ENCODE measurements around the gene SNX25. TPM values are rescaled to one million over a fixed set of nuclear protein-coding genes. Genes with fewer than 3 reads are reported as not detected.

Gene SNX25
- total and polyA plus RNA-seq, 3 donors from 2014 or later, result 20.2 to 50.5 (median 45.0) TPM

GRCh38 chr4:185270037-185270436 lies 60.6 kb downstream of the SNX25 start:
- 89 to 95% methylated on average over 5 of the region's 5 CpGs for WGBS, 2 donors
- no peak for DNase-seq
- TF ChIP-seq CTCF (IDR thresholded peaks at IDR 0.05) (no peak), POLR2A (IDR thresholded peaks at IDR 0.05) (no peak)
- H3K27me3 ChIP-seq, result no peaks in the 10 kb centered on the region
- intact Hi-C loops (cut with DNase I; ENCODE audit: low total_unique reads), result no loop called here
- H3K4me3 ChIP-seq, result no peak overlapping the region
- no peaks in the 10 kb centered on the region for H3K4me1 ChIP-seq
- no peaks in the 10 kb centered on the region for H3K9me3 ChIP-seq
- no peak overlapping the region for H3K27ac ChIP-seq
- H3K36me3 ChIP-seq (ENCODE audit: low read depth, missing control alignments), result no peaks in the 10 kb centered on the region

- H3K4me1 ChIP-seq, result no peaks in the 10 kb centered on the region
- no peaks in the 10 kb centered on the region for H3K36me3 ChIP-seq (ENCODE audit: low read depth, missing control alignments)
- H3K9me3 ChIP-seq, result no peaks in the 10 kb centered on the region
- intact Hi-C loops (cut with DNase I; ENCODE audit: low total_unique reads), result no loop called here
- WGBS, 2 donors, result 89 to 99% methylated on average over 6 of the region's 6 CpGs
- DNase-seq, result no peak
- no peak overlapping the region for H3K4me3 ChIP-seq
- H3K27ac ChIP-seq, result no peak overlapping the region
- H3K27me3 ChIP-seq, result no peaks in the 10 kb centered on the region
- TF ChIP-seq CTCF (IDR thresholded peaks at IDR 0.05) (no peak), POLR2A (IDR thresholded peaks at IDR 0.05) (no peak)
Measured at GRCh38 chr4:185270885-185271284, 61.5 kb downstream of the SNX25 start.

- no peak overlapping the region for H3K27ac ChIP-seq
- intact Hi-C loops (cut with DNase I; ENCODE audit: low total_unique reads), result no loop called here
- no peaks in the 10 kb centered on the region for H3K36me3 ChIP-seq (ENCODE audit: low read depth, missing control alignments)
- TF ChIP-seq CTCF (IDR thresholded peaks at IDR 0.05), result no peak
- no peak for TF ChIP-seq POLR2A (IDR thresholded peaks at IDR 0.05)
- 76 to 83% methylated on average over 6 of the region's 6 CpGs for WGBS, 2 donors
- no peaks in the 10 kb centered on the region for H3K4me1 ChIP-seq
- no peak overlapping the region for H3K4me3 ChIP-seq
- no peaks in the 10 kb centered on the region for H3K27me3 ChIP-seq
- DNase-seq, result no peak
- no peaks in the 10 kb centered on the region for H3K9me3 ChIP-seq
Measured at GRCh38 chr4:185272245-185272644, 62.8 kb downstream of the SNX25 start.

GRCh38 chr4:185275501-185275900 lies 66.1 kb downstream of the SNX25 start:
- no peaks in the 10 kb centered on the region for H3K27me3 ChIP-seq
- H3K9me3 ChIP-seq, result no peaks in the 10 kb centered on the region
- H3K27ac ChIP-seq, result no peak overlapping the region
- no peak for TF ChIP-seq CTCF (IDR thresholded peaks at IDR 0.05)
- no peak for DNase-seq
- H3K4me3 ChIP-seq, result no peak overlapping the region
- intact Hi-C loops (cut with DNase I; ENCODE audit: low total_unique reads), result no loop called here
- H3K36me3 ChIP-seq (ENCODE audit: low read depth, missing control alignments), result no peaks in the 10 kb centered on the region
- H3K4me1 ChIP-seq, result peaks cover 9% of the 10 kb centered on the region

- intact Hi-C loops (cut with DNase I; ENCODE audit: low total_unique reads), result no loop called here
- TF ChIP-seq POLR2A (IDR thresholded peaks at IDR 0.05), result no peak
- TF ChIP-seq CTCF (IDR thresholded peaks at IDR 0.05), result no peak
- no peak overlapping the region for H3K4me3 ChIP-seq
- no peak overlapping the region for H3K27ac ChIP-seq
- peaks cover 12% of the 10 kb centered on the region for H3K4me1 ChIP-seq
- DNase-seq, result no peak
- H3K9me3 ChIP-seq, result no peaks in the 10 kb centered on the region
- no peaks in the 10 kb centered on the region for H3K36me3 ChIP-seq (ENCODE audit: low read depth, missing control alignments)
- H3K27me3 ChIP-seq, result no peaks in the 10 kb centered on the region
Measured at GRCh38 chr4:185276036-185276435, 66.6 kb downstream of the SNX25 start.
